ENCODE data around the gene NUP88.
A peak's percentile ranks its signal among the peaks of the same experiment; 100 is the strongest.

Gene NUP88

GRCh38 chr17:5418858-5419355, 555 bp downstream of the NUP88 start:
- DNase-seq: peak; percentile 65 to 66

GRCh38 chr17:5416901-5417300, 2.6 kb downstream of the NUP88 start:
- DNase-seq: no peak

- DNase-seq: no peak
Measured at GRCh38 chr17:5413682-5414081, 5.8 kb downstream of the NUP88 start.

GRCh38 chr17:5410594-5411272, 8.7 kb downstream of the NUP88 start:
- no peak for DNase-seq

GRCh38 chr17:5408186-5408585, 11.3 kb downstream of the NUP88 start:
- no peak for DNase-seq

GRCh38 chr17:5405400-5405799, 14.1 kb downstream of the NUP88 start:
- no peak for DNase-seq

GRCh38 chr17:5399767-5400166, 19.7 kb downstream of the NUP88 start:
- DNase-seq: no peak

- no peak for DNase-seq
Measured at GRCh38 chr17:5396612-5397011, 22.9 kb downstream of the NUP88 start.

GRCh38 chr17:5391678-5392077, 27.8 kb downstream of the NUP88 start:
- DNase-seq: no peak

- DNase-seq: no peak
Measured at GRCh38 chr17:5381542-5381941, 37.9 kb downstream of the NUP88 start.

- no peak for DNase-seq
Measured at GRCh38 chr17:5380491-5381135, 38.8 kb downstream of the NUP88 start.

- no peak for DNase-seq
Measured at GRCh38 chr17:5379351-5380107, 39.9 kb downstream of the NUP88 start.

GRCh38 chr17:5378566-5379207, 40.8 kb downstream of the NUP88 start:
- DNase-seq: no peak

GRCh38 chr17:5373112-5373511, 46.4 kb downstream of the NUP88 start:
- no peak for DNase-seq

GRCh38 chr17:5370411-5370810, 49.1 kb downstream of the NUP88 start:
- DNase-seq: no peak

GRCh38 chr17:5365831-5366230, 53.6 kb downstream of the NUP88 start:
- no peak for DNase-seq

GRCh38 chr17:5364696-5365095, 54.8 kb downstream of the NUP88 start:
- no peak for DNase-seq

GRCh38 chr17:5364156-5364555, 55.3 kb downstream of the NUP88 start:
- no peak for DNase-seq

- no peak for DNase-seq
Measured at GRCh38 chr17:5362162-5362811, 57.2 kb downstream of the NUP88 start.

- no peak for DNase-seq
Measured at GRCh38 chr17:5361426-5361825, 58.0 kb downstream of the NUP88 start.

GRCh38 chr17:5355421-5356129, 63.9 kb downstream of the NUP88 start:
- no peak for DNase-seq

GRCh38 chr17:5354886-5355415, 64.5 kb downstream of the NUP88 start:
- no peak for DNase-seq
